Kidney (tissue), 14 donors: ENCODE results near the gene VAT1L. TPM values are rescaled to one million over a fixed set of nuclear protein-coding genes. Genes with fewer than 3 reads are reported as not detected.

Experiments
- DNase-seq, 5 donors: peaks; one replicate each; pipeline ENCODE4 v3.0.0-alpha.2; 2013 to 2020
- FAIRE-seq: peaks from 2 replicates; lab custom pipeline; 2012; peaks lifted over from hg19 to GRCh38; lab: Jason Lieb, UNC
- H3K27ac ChIP-seq, 2 donors: one replicate each; pipeline ENCODE4 v1.7.0; 2013; ENCODE audit warnings: low read depth in 2 of 2, low read length in 2 of 2, inconsistent platforms in 1 of 2
- H3K27me3 ChIP-seq: one replicate; pipeline ENCODE4 v1.7.1; 2013; ENCODE audit warnings: low read length, inconsistent platforms; ENCODE audit not compliant: control insufficient read depth, insufficient read depth
- H3K36me3 ChIP-seq, 3 donors: one replicate each; pipeline versions ENCODE4 v1.7.0 to v1.7.1; 2013; ENCODE audit warnings: low read length in 3 of 3, control low read depth in 1 of 3, inconsistent platforms in 1 of 3; ENCODE audit not compliant: insufficient read depth in 3 of 3, control insufficient read depth in 2 of 3
- H3K4me1 ChIP-seq, 3 donors: one replicate each; pipeline versions ENCODE4 v1.7.0 to v1.7.1; 2013; ENCODE audit warnings: low read length in 3 of 3, inconsistent platforms in 1 of 3, low read depth in 1 of 3; ENCODE audit not compliant: control insufficient read depth in 2 of 3, insufficient read depth in 2 of 3
- H3K4me3 ChIP-seq, 3 donors: one replicate each; pipeline versions ENCODE4 v1.7.0 to v1.8.1; 2013; ENCODE audit warnings: low read length in 3 of 3, control low read depth in 1 of 3, inconsistent platforms in 1 of 3
- H3K9ac ChIP-seq, 3 donors: one replicate each; pipeline versions ENCODE4 v1.7.0 to v1.7.1; 2013; ENCODE audit warnings: low read length in 3 of 3, control low read depth in 1 of 3, inconsistent platforms in 1 of 3
- H3K9me3 ChIP-seq, 3 donors: one replicate each; pipeline versions ENCODE4 v1.7.0 to v1.7.1; 2013; ENCODE audit warnings: low read length in 3 of 3, control low read depth in 1 of 3, inconsistent platforms in 1 of 3; ENCODE audit not compliant: control insufficient read depth in 2 of 3, insufficient read depth in 1 of 3
- CTCF ChIP-seq: IDR thresholded peaks from 3 replicates; pipeline ENCODE4 v1.5.1; 2012; ENCODE audit warnings: mild to moderate bottlenecking, moderate library complexity, borderline replicate concordance; ENCODE audit not compliant: insufficient read depth; ENCODE audit errors: extremely low read depth
- intact Hi-C: fragments of 100-400 bp; cut with DNase I; formaldehyde crosslinking; loops from one replicate; pipeline ENCODE4 v1.11.1; 2022
- polyA plus RNA-seq: library from polyadenylated mRNA; stranded (reverse); fragments of 350-450 nt; fragmentation: Illumina TruSeq; extraction: RNeasy Lipid Tissue Mini Kit (QIAGEN cat#74804); gene quantifications from one replicate; pipeline ENCODE4 v1.2.3, GENCODE V29; 2014; ENCODE audit warnings: low read depth, low replicate concordance; ENCODE audit not compliant: insufficient read depth
- total RNA-seq: library from RNA; stranded (reverse); fragmentation: NEBNext Ultra II Directional; extraction: Animal tissue kit (Norgen Biotek cat#: 25700); gene quantifications from one replicate; pipeline ENCODE4 v1.2.1, GENCODE V29; 2021
- donor health status: control.
- donor health status: control.
- donor health status: control.
- donor health status: control.
- donor health status: control.
- donor health status: DM: yes; HTN: yes; CAD: no.
- donor health status: Normal renal cell carcinoma (clear cell type).

VAT1L gene
- total and polyA plus RNA-seq, 2 donors from 2014 or later, result 0.85 to 4.5 TPM

- DNase-seq (peak in 3 of 5 donors; percentile 28 to 73 (median 48)), FAIRE-seq (no peak)
- TF ChIP-seq CTCF, result no peak
- no peak overlapping the region for H3K27ac ChIP-seq
- H3K9ac ChIP-seq, result no peak overlapping the region
- intact Hi-C loops, result no loop called here
- H3K9me3 ChIP-seq, result no peaks in the 10 kb centered on the region
- no peaks in the 10 kb centered on the region for H3K36me3 ChIP-seq
- no peak overlapping the region for H3K4me3 ChIP-seq
- H3K4me1 ChIP-seq, result no peaks in the 10 kb centered on the region
- no peaks in the 10 kb centered on the region for H3K27me3 ChIP-seq
Measured at GRCh38 chr16:77869997-77870813, 81.8 kb downstream of the VAT1L start.

GRCh38 chr16:77871932-77872331 is 83.6 kb downstream of the VAT1L start:
- DNase-seq, result no peak
- no peak for TF ChIP-seq CTCF
- H3K36me3 ChIP-seq, result no peaks in the 10 kb centered on the region
- no peaks in the 10 kb centered on the region for H3K4me1 ChIP-seq
- no peak for FAIRE-seq
- no peak overlapping the region for H3K27ac ChIP-seq
- H3K27me3 ChIP-seq, result no peaks in the 10 kb centered on the region
- intact Hi-C loops, result no loop called here
- H3K9me3 ChIP-seq, result no peaks in the 10 kb centered on the region
- no peak overlapping the region for H3K9ac ChIP-seq
- H3K4me3 ChIP-seq, result no peak overlapping the region

- TF ChIP-seq CTCF, result no peak
- Histone ChIP-seq H3K9ac (no peak overlapping the region), H3K4me1 (no peaks in the 10 kb centered on the region), H3K27ac (no peak overlapping the region), H3K27me3 (no peaks in the 10 kb centered on the region), H3K9me3 (no peaks in the 10 kb centered on the region), H3K4me3 (no peak overlapping the region), H3K36me3 (no peaks in the 10 kb centered on the region)
- intact Hi-C loops, result no loop called here
- no peak for DNase-seq
- no peak for FAIRE-seq
Measured at GRCh38 chr16:77873066-77873465, 84.7 kb downstream of the VAT1L start.

- Histone ChIP-seq H3K4me1 (no peaks in the 10 kb centered on the region), H3K36me3 (no peaks in the 10 kb centered on the region), H3K4me3 (no peak overlapping the region), H3K9ac (no peak overlapping the region), H3K27me3 (no peaks in the 10 kb centered on the region), H3K27ac (no peak overlapping the region), H3K9me3 (no peaks in the 10 kb centered on the region)
- TF ChIP-seq CTCF, result no peak
- FAIRE-seq, result no peak
- DNase-seq, result no peak
- intact Hi-C loops, result no loop called here
Measured at GRCh38 chr16:77874347-77874746, 86.0 kb downstream of the VAT1L start.
